8988T (cell line): ENCODE data around the gene ARID1B.

Experiments
- DNase-seq: peaks from one replicate; pipeline ENCODE4 v3.0.0; 2011

Gene ARID1B

DNA sequence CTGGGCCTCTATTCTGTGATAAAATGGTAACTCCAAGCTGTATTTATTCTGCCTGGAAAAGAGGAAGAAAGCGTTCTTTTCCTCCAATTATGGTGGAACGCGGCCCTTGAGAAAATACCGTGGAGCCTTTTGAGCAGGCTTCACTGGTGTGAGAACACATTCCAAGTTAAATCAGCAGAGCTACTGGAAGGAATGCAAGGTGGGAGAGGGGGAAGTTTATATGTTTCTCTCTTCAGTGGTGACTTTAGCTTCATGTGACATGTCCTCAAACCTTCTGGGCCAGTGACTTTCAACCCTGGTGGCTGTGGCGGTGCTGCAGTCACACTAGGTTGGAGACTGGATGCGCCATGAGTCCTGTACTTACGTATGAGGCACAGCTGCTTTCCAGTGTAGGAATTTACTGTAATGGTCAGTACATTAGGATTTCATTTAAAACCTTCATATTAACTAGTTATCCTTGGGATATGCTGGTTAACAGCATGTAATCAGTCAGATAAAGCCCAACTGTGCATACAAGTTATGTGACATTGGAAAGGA, 221.7 kb downstream of the ARID1B start:
- no peak for DNase-seq

- no peak for DNase-seq
Observed at GRCh38 chr6:156999762-157000161, 222.6 kb downstream of the ARID1B start.

DNA sequence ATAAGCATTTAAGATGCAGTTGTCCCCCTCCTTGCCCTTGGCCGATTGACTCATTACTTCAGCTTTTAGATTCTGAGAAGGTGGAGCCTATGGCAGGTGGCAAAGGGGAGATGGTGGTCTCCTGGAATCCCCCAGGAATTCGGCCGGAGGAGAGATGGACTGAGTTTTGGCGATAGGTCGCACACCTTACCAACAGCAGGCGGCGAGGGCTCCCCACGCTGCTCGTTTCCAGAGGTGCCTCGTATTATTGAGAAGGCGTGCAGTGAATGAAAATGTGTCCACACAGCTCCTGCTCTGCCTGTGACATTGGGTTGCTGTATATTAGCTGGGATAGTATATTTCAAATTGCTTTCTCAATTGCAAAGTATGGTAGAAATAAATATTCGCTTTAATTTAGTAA, 224.5 kb downstream of the ARID1B start:
- DNase-seq, result no peak

DNA sequence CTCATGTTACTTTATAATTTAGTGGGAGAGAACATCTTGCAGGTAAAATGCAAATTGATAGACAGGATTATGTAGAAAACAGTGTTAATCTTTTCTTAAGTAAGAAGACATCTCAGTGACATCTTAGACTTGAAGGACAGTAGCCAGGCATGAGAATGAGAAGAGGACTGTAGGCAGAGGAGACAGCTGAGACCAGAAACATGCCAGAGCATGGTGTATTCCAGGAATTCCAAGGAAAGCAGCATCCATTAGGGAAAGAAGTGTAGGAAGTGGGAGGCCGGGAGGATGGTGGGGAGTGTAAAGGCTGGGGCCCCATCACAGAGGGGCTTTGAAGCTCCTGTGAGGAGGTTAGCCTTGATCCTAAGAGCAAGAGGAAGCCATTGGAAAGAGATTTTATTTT, 225.6 kb downstream of the ARID1B start:
- DNase-seq, result no peak

DNA sequence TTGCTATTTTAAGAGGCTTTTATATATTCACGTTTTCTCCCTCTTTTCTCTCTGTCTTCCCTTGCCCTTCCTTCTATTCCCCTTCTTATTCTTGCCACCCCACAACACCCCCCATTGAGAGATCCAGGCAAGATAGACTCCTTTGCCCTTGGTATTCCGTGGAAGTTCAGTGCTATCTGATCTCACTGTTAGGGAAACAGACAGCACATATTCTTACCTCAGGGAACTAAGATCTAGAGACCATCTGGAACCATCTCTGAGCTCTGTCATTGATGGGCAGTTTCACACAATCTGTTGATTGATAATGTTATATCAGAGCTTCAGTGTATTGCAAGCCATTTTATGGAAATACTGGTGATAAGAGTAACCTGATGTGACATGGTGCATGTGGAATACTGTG, 228.8 kb downstream of the ARID1B start:
- DNase-seq, result no peak

DNA sequence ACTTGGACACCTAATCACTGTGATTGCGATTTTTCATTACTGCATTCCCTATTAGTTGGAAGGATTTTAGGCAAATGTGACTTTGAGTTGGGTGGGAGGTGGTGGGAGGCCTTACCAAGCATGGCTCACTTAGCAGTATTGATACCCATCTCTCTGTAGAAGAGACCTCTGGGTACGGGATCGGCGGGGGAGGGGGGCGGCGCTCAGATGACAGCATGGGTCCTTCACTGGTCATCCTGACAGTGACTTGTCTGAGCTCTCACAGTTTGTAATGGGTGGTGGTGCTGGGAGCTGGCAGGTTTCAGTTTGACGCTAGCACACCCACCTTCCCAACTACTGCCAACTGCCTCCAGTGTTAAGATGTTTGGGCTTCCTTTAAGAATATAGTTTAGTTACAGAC, 231.4 kb downstream of the ARID1B start:
- no peak for DNase-seq

GRCh38 chr6:157012355-157012754, 235.2 kb downstream of the ARID1B start:
- DNase-seq, result no peak

DNA sequence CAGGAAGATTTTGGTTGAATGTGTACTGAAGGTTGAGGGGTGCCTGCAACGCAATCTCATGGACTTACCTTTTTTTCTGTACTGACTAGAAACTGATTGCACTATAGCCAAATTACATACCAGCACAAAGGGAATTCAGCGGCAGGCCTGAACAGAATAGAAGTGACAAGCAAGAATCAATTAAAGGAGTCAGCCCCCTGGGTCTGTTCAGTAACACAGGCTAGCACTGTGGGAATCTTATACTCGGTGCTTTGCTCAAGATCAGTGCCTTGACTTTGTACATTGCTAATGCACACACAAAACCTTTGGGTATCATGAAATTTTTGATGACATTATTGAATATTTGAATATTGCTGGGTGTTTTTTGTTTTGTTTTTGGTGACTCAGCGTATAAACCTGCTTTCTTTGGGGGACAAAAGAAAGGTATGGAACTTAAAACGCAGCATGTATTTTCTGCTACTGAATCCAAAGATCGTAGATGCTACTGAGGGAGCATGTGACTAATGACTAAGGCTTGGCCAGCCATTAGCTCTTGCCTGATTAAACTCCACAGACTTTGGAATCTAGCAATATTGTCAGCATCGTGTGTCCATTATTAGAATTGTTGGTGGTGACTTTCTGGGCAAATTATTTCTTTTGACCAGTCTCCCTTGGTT, 236.6 kb downstream of the ARID1B start:
- no peak for DNase-seq

DNA sequence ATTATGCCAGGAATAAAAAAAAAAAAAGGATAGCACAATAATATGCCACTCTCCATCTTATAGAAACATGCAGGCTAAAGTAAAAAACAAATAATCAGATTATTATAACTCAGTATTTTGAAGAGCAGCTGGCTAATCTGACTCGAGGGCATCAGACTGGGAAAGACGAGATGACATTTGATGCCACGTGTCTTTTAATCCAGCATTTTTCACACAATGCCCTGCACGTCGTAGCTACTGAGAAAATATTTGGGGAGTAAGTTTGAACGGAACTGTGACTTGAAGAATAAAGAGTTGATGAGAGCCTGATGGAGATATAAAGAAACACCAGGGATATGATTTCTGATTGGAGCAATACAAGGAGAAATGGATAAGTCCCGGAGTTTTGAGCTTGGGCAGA, 237.7 kb downstream of the ARID1B start:
- DNase-seq, result no peak

DNA sequence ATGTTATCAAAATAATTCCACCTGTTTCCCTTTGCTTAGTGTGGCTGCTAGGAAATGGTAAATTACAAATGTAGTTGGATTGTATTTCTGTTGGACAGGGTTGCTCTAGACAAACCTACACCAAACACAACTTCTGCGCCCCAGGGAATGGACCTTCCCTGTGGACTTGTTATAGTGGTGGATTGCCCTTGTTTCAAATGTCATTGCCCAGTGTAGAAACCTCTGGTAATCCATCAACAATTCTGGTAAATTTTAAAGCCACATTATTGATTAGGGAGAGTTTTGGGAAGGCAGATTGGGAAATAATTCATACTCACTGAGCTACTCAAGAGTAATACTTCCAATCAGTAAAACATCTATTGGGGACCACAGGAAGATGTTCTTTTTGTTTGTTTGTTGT, 239.8 kb downstream of the ARID1B start:
- no peak for DNase-seq

- DNase-seq, result no peak
Observed at GRCh38 chr6:157017861-157018260, 240.7 kb downstream of the ARID1B start.

DNA sequence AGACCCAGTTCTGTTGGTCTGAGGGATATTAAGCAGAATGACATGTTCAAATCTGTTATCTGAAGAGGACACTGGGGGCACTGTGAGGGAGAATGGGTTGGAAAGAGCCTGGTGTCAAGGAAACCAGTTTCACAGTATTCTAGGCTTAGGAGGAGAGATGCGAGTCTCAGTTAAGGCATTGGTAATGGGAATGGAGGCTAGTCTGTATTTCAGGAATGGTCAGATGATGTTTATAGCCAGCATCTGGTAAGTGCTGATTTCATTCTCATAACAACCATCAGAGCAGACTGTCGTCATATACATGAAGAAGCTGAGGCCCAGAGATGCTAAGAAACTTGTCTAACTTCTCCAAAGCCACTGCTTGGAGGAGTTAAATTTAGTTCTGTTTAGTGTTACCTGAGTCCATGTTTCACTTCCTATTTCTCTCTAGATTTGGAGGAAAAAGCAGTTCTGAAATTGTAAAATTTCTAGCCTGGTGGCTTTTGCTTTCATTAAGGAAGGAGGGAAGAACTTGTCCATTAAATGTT, 242.0 kb downstream of the ARID1B start:
- no peak for DNase-seq

GRCh38 chr6:157019733-157020132, 242.6 kb downstream of the ARID1B start:
- no peak for DNase-seq

- no peak for DNase-seq
Observed at GRCh38 chr6:157020398-157020797, 243.2 kb downstream of the ARID1B start.

GRCh38 chr6:157020881-157021343, 243.7 kb downstream of the ARID1B start:
- DNase-seq, result peak; percentile 44

DNA sequence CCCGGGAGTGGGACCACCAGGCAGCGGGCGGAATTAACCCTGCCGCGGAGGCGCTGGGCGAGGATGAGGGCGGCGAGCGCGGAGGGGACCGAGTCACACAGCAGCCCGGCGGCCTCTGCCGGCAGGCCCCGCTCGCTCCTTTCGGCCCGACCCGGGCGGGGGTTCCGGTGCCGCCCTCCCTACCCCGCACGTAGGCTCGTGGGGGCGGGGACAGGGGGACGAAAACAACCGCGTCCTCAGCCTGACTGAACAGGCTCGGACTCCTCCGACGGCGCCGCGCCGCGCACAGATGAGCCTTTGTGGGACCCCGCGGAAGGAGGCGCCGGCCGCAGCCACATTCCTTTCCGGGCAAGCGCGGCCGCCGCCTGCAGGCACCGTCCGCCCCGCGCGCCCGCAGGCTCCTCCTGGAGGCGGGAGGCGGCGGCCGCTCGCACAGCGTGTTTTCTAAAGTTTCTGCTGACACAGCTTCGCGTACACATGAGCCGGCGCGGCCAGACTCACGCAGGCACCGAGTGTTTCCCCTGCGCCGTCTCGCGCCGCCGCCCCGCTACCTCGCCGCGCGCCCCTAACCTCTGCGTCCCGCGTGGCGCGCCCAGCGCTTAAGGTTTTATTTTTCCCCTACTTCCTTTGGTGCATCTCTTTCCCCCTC, 244.3 kb downstream of the ARID1B start:
- DNase-seq, result peak; percentile 79

- DNase-seq, result peak; percentile 70
Observed at GRCh38 chr6:157021993-157022740, 245.0 kb downstream of the ARID1B start.

DNA sequence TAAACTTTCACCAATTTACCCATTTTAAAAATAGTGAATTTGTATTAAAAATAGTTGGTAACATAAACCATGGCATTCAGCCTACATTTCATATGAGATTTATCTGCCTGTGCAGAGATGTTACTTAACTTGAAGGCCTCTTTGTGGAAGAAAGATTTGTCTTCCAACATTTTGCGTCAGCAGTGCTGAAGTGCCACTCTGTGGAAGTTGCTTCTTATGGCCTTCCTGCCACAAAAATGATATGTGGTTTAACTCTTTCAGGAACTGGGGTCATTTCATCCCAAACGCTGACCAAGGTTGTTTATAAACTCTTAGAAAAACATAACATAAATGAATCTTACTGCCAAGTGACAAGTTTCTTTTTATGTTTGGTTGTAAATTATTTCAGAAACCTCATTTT, 246.8 kb downstream of the ARID1B start:
- DNase-seq, result no peak

DNA sequence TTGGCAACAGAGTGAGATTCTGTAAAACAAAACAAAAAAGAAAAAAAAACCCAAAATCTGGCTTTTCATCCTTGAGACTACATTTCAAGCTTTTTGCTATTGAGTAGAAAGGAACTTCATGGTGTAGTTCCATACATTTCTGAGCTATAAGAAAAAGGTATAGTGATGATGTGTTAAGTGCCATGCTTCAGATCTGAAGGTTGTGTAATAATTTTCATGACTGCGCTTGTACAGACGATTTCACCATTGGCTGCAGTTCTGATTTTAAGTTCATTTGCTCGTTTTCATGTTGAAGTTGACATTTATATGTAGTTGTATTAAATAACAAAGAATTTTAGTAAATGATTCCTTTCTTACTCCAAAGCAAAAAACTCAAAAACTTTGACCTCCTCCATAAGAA, 247.6 kb downstream of the ARID1B start:
- DNase-seq, result no peak

DNA sequence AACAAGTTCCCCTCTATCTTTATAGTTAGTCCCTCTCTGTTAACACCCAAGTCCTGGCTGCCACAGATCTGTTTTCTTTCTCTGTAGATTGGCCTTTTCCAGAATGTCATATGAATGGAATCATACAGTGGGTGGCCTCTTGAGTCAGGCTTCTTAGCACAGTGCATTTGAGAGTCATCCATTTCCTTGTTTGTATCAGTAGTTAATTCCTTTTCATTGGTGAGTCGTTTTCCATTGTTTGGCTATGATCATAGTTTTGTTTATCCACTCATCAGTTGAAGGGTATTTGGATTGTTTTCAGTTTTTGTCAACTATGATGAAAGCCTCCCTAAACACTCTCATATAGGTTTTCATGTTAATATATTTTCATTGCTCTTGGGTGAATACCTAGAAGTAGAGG, 248.3 kb downstream of the ARID1B start:
- DNase-seq, result no peak

- DNase-seq, result no peak
Observed at GRCh38 chr6:157029980-157030690, 253.0 kb downstream of the ARID1B start.

- DNase-seq, result no peak
Observed at GRCh38 chr6:157030755-157031154, 253.6 kb downstream of the ARID1B start.

GRCh38 chr6:157032923-157033322, 255.7 kb downstream of the ARID1B start:
- DNase-seq, result no peak
